ENCODE data around the gene EVA1C.
"Not testable (repeated sequence)": the region's sequence is repeated elsewhere in the genome, so short reads cannot be mapped to it uniquely, and the experiment has no call there.

Gene EVA1C

DNA sequence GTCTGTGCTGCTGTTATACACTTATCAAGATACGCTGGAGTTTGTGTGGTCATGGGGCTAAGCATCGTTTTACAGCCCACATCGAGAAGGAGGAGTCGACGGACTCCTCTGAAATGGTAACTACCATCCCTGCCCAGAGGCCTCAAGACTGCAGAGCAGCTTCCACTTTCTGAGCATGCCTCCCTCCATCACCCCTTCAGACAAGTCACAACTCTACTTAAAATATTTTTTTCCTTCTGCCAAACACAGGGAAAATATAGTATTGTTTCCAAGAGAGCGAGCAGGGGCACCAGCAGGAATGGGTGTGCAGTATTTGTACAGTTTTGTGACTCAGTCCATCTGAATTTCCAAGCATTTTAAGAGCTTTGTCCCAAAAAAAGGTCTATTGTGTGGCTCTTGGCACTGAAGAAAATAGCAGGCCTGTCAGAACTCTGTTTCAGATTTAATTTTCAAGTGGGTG, 14.1 kb downstream of the EVA1C start:
- ChIA-PET CTCF (no interaction called here), POLR2A (no interaction called here)
- no peak for TF ChIP-seq CTCF (IDR thresholded peaks at IDR 0.05; ENCODE audit: control extremely low read depth, extremely low read depth, low read depth, missing control alignments)
- no peak for DNase-seq (ENCODE audit: extremely low spot score)

- no peak for DNase-seq (ENCODE audit: extremely low spot score)
- POLR2A ChIA-PET: no interaction called here
- CTCF ChIA-PET: no interaction called here
- no peak for TF ChIP-seq CTCF (IDR thresholded peaks at IDR 0.05; ENCODE audit: control extremely low read depth, extremely low read depth, low read depth, missing control alignments)
Measured at GRCh38 chr21:32427958-32428623, 15.6 kb downstream of the EVA1C start.

- CTCF ChIA-PET; POLR2A ChIA-PET; DNase-seq (ENCODE audit: extremely low spot score): not testable (repeated sequence)
Measured at GRCh38 chr21:32432982-32433660, 20.6 kb downstream of the EVA1C start.

DNA sequence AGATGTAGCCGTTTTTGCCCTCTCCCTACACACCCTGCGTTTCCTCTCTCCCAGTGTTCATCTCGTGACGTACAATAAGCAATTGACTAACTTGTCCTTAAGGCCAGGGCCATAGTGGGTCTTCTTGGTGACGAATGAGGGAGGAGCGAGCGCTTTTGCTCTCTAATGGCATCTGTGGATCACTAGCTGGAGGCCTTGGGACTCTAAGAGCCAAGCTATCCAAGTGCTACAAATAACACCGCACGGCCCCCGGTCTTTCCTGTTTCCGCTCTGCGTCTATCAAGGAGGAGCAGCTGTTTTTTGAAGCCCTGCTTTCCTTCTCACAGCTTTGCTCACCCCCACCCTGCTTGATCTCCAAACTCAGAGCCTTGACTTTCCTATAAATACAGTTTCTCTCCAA, 25.2 kb downstream of the EVA1C start:
- no peak for TF ChIP-seq CTCF (IDR thresholded peaks at IDR 0.05; ENCODE audit: control extremely low read depth, extremely low read depth, low read depth, missing control alignments)
- DNase-seq (ENCODE audit: extremely low spot score): no peak
- CTCF ChIA-PET: no interaction called here
- POLR2A ChIA-PET: interaction anchor here (0.5 kb wide), 1 partner anchor 44 kb away, joined by 7 read pairs; no protein-coding TSS in a partner anchor

DNA sequence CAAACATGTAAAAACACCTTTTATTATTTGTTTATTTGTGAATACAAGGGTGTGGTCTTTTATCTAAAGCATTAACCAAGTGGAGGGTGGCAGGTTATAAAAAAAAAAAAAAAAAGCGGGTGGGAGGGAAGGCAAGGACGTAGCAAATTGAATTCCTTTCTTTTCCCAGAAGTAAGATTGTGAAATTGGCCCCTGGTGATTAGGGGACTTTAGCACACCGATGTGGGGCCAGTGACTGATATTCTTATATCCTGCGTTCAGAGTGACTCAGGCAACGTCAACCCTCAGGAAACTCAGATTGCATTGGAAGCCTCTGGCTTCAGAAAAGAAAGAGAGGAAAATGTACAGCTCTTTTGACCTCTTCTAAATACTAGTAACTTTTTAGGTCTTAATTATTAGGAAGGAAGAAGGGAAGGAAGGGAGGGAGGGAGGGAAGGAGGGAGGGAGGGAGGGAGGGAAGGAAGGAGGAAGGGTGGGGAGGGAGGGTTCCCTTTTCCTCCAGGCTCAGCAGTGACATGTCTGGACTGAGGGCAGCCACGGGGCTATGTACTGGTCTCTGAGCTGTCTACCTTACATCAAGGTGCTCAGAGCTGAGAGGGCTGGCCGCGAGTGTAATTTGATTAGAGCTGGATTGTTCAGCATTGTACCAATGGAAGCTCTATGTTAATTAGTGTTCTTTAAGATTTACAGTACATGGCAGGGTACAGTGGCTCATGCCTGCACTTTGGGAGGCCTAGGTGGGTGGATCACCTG, 30.2 kb downstream of the EVA1C start:
- no peak for DNase-seq (ENCODE audit: extremely low spot score)
- POLR2A ChIA-PET: no interaction called here
- CTCF ChIA-PET: no interaction called here
- TF ChIP-seq CTCF (IDR thresholded peaks at IDR 0.05; ENCODE audit: control extremely low read depth, extremely low read depth, low read depth, missing control alignments): no peak

- CTCF ChIA-PET: interaction anchor here (1.2 to 2.0 kb wide), 2 partner anchors 16 to 42 kb away, joined by 4 read pairs; no protein-coding TSS in a partner anchor
- POLR2A ChIA-PET: no interaction called here
- DNase-seq (ENCODE audit: extremely low spot score): no peak
- TF ChIP-seq CTCF (IDR thresholded peaks at IDR 0.05; ENCODE audit: control extremely low read depth, extremely low read depth, low read depth, missing control alignments): no peak
Measured at GRCh38 chr21:32445101-32445500, 32.6 kb downstream of the EVA1C start.

GRCh38 chr21:32446440-32446839, 33.9 kb downstream of the EVA1C start:
- CTCF ChIA-PET: interaction anchor here (1.1 to 2.1 kb wide), 3 partner anchors 10 to 43 kb away, joined by 3 to 6 read pairs (median 4); no protein-coding TSS in a partner anchor
- POLR2A ChIA-PET; DNase-seq (ENCODE audit: extremely low spot score): not testable (repeated sequence)

Data from GM10248 (cell line).